GM13976 (cell line): ENCODE data around the gene LECT2.

ENCODE experiments used
- DNase-seq: peaks from one replicate; pipeline ENCODE4 v3.0.0; 2012; ENCODE audit warnings: low spot score
- in situ Hi-C: fragments of 300-500 bp; cut with MboI; formaldehyde crosslinking; loops from one replicate; pipeline ENCODE4 v1.12.0; 2022; ENCODE audit warnings: low sequenced_read_pairs, mixed read lengths, inconsistent platforms; ENCODE audit not compliant: unreplicated experiment
- TF ChIP-seq, protein P1 (sequence below): IDR thresholded peaks from 2 replicates; pipeline ENCODE4 v1.5.1; 2012; ENCODE audit warnings: borderline replicate concordance, mild to moderate bottlenecking; ENCODE audit not compliant: insufficient read depth; ENCODE audit errors: extremely low read depth, missing control alignments, control extremely low read depth

The LECT2 gene

GRCh38 chr5:135980620-135981019 lies 25.8 kb upstream of the LECT2 start:
- in situ Hi-C loops: no loop called here
- no peak for DNase-seq

GRCh38 chr5:135979510-135979909 lies 24.7 kb upstream of the LECT2 start:
- in situ Hi-C loops: no loop called here
- TF ChIP-seq, protein P1, sequence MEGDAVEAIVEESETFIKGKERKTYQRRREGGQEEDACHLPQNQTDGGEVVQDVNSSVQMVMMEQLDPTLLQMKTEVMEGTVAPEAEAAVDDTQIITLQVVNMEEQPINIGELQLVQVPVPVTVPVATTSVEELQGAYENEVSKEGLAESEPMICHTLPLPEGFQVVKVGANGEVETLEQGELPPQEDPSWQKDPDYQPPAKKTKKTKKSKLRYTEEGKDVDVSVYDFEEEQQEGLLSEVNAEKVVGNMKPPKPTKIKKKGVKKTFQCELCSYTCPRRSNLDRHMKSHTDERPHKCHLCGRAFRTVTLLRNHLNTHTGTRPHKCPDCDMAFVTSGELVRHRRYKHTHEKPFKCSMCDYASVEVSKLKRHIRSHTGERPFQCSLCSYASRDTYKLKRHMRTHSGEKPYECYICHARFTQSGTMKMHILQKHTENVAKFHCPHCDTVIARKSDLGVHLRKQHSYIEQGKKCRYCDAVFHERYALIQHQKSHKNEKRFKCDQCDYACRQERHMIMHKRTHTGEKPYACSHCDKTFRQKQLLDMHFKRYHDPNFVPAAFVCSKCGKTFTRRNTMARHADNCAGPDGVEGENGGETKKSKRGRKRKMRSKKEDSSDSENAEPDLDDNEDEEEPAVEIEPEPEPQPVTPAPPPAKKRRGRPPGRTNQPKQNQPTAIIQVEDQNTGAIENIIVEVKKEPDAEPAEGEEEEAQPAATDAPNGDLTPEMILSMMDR: no peak
- DNase-seq: no peak

More at GRCh38 chr5:135980620-135981019, 25.8 kb upstream of the LECT2 start:
- TF ChIP-seq, protein P1: no peak

GRCh38 chr5:135978993-135979392 lies 24.2 kb upstream of the LECT2 start:
- TF ChIP-seq, protein P1: no peak
- in situ Hi-C loops: no loop called here
- DNase-seq: no peak

DNA sequence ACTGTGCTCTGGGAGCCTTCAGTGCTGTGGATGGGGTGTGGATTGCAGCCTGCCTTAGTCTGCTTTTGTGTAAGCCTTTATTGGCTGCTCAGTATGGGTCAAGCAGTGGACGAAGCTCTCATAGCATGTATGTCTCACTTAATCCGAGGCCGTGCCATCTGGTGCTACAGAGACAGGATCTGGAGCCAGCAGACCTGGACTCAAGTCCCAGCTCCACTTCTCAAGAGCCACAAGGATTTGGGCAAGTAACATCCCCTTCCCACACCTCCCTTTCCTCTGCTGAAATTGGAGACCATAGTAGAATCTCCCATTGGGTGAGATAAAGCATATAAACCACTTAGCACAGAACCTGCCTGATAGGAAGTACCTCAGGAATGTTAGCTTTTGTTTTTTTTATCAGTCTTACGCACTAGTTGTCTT lies 23.4 kb upstream of the LECT2 start:
- in situ Hi-C loops: no loop called here
- DNase-seq: no peak
- TF ChIP-seq, protein P1: no peak

GRCh38 chr5:135977375-135977928 lies 22.7 kb upstream of the LECT2 start:
- in situ Hi-C loops: no loop called here
- TF ChIP-seq, protein P1: peak; percentile 89
- DNase-seq: peak; percentile 63

- no peak for DNase-seq
- TF ChIP-seq, protein P1: no peak
- in situ Hi-C loops: no loop called here
Observed at GRCh38 chr5:135976216-135976615, 21.4 kb upstream of the LECT2 start.

DNA sequence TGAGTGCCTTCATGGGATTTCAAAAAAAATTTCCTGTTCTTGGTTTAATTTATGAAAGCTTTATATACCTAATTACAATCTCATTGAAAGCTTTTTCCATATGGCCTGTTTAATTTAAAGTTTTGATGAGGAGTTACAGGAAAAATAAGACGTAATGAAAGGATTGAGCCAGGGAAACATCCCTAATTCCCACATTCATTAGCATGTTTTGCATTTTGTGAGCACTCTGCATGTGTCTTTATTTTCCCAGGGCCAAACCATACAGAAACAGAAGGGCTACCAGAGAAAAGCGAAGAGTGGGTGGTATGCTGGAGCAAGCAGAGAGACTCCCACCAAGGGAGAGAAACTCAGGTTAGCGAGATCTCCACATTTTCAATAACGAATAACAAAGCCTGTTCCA lies 20.3 kb upstream of the LECT2 start:
- DNase-seq: no peak
- in situ Hi-C loops: no loop called here
- TF ChIP-seq, protein P1: no peak
